CD4-positive, alpha-beta T cell treated with Interleukin-6 for 4 hours (primary cell): ENCODE data around the gene APBA1.

Source experiments
- DNase-seq: peaks from one replicate; pipeline ENCODE4 v3.0.0-alpha.2; 2020; ENCODE audit warnings: mixed read lengths

The APBA1 gene

DNA sequence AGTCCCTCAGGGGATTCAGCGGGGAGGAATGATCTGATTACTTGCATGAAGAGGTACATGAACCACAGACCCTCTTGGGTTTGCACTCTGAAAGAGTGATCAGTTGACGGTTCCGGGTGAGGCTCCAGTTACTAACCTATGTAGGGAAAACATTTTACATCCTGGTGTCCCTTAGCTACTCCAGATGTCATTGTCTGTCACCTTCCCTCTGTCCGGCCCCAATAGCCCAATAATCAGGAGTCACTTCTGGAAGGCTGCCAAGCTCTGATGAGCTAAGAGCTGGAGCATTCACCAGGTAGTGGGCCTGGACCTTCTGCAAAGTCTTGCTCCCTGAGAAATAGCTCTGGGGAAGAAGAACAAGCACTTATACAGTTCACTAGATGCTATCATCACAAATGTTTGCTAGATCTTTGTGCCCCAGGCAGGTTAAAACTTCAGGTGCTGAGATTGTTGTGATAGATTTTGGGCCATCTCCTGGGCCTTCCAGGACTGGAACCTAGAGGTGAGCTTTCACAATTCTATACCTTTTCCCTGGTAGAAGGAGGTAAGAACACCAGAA is 282.7 kb downstream of the APBA1 start:
- no peak for DNase-seq

- DNase-seq, result no peak
Observed at GRCh38 chr9:69388596-69388995, 283.6 kb downstream of the APBA1 start.

DNA sequence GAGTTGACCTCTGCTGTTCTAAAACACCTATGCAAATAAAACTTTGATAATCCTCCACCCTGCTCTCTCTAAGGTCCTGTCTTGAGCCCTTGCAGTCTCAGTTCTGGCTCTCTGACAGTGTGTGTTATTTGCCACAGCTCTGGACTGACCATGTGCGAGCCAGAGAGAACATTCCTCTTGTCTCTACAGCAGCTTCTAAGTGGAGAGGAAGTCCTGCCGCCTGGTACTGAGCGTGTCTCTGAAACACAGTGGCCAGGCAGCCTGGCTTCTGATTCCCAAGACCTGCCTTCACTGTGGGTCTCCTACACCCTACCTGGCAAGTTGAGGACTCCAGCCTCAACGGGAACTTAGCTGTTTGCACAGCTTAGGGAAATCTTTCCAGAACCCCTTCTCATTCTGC is 285.5 kb downstream of the APBA1 start:
- DNase-seq, result no peak

DNA sequence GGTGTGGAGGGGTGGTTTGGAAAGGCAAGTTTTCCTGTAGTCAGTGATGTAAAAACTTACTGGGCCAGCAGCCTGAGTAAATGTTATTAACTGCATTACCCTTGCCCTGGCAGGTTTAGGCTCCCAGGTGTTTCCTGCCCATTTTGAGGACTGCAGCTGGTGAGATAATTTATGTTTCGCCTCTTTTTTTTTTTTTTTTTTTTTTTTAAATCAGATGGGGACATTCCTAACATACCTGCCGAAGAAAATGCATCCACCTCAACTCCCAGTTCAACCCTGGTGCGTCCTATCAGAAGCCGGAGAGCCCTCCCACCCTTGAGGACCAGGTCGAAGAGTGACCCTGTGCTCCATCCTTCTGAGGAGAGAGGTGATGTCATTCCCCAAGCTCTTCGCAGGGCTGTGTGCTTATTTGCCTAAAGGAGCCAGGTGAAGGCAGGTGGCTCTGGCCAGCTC is 286.6 kb downstream of the APBA1 start:
- no peak for DNase-seq

GRCh38 chr9:69382135-69382534 is 290.0 kb downstream of the APBA1 start:
- DNase-seq, result no peak

GRCh38 chr9:69380811-69381210 is 291.4 kb downstream of the APBA1 start:
- no peak for DNase-seq

- no peak for DNase-seq
Observed at GRCh38 chr9:69380301-69380700, 291.9 kb downstream of the APBA1 start.

- DNase-seq, result no peak
Observed at GRCh38 chr9:69379270-69379982, 292.7 kb downstream of the APBA1 start.

DNA sequence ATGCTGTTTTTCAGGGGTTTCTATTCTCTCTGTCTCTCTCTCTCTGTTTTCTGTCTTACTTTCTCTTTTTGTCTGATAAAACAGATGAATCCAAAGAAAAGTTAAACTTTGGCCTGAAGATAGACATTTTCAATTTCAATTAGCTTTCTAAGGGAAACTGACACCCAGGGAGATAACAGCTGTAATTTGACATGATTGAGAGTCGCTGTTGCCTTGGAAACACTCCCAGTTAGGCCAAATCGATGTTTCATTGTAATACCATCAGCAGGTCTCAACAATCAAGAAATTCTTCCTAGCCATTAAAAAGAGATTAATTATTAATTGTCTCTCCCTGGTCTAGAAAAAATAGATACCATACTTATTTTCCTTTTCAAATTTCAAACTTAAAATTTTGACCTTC is 294.2 kb downstream of the APBA1 start:
- no peak for DNase-seq
